GM21367 (cell line): ENCODE data around the gene WDR70.
"Not testable (repeated sequence)": the region's sequence is repeated elsewhere in the genome, so short reads cannot be mapped to it uniquely, and the experiment has no call there.

ENCODE experiments used
- ATAC-seq: cut with Tn5 transposase; IDR thresholded peaks from one replicate; pipeline ENCODE4 v1.9.1; 2021; ENCODE audit not compliant: unreplicated experiment

WDR70 gene

GRCh38 chr5:37511646-37512045, 132.5 kb downstream of the WDR70 start:
- no peak for ATAC-seq

- ATAC-seq: no peak
Measured at GRCh38 chr5:37514946-37515345, 135.8 kb downstream of the WDR70 start.

GRCh38 chr5:37517686-37518085, 138.6 kb downstream of the WDR70 start:
- no peak for ATAC-seq

- ATAC-seq: not testable (repeated sequence)
Measured at GRCh38 chr5:37518356-37518755, 139.2 kb downstream of the WDR70 start.

- ATAC-seq: no peak
Measured at GRCh38 chr5:37519304-37519703, 140.2 kb downstream of the WDR70 start.

- no peak for ATAC-seq
Measured at GRCh38 chr5:37519807-37520206, 140.7 kb downstream of the WDR70 start.

- ATAC-seq: no peak
Measured at GRCh38 chr5:37520811-37521210, 141.7 kb downstream of the WDR70 start.

GRCh38 chr5:37532976-37533740, 154.0 kb downstream of the WDR70 start:
- no peak for ATAC-seq

- ATAC-seq: no peak
Measured at GRCh38 chr5:37533851-37534250, 154.7 kb downstream of the WDR70 start.

- no peak for ATAC-seq
Measured at GRCh38 chr5:37539459-37539858, 160.3 kb downstream of the WDR70 start.

- no peak for ATAC-seq
Measured at GRCh38 chr5:37543216-37543615, 164.1 kb downstream of the WDR70 start.

GRCh38 chr5:37549411-37549810, 170.3 kb downstream of the WDR70 start:
- ATAC-seq: no peak

GRCh38 chr5:37552161-37552560, 173.0 kb downstream of the WDR70 start:
- ATAC-seq: no peak

- ATAC-seq: no peak
Measured at GRCh38 chr5:37552770-37553719, 173.9 kb downstream of the WDR70 start.

- no peak for ATAC-seq
Measured at GRCh38 chr5:37553720-37554404, 174.7 kb downstream of the WDR70 start.

GRCh38 chr5:37554405-37554739, 175.3 kb downstream of the WDR70 start:
- no peak for ATAC-seq

GRCh38 chr5:37554938-37555337, 175.8 kb downstream of the WDR70 start:
- ATAC-seq: no peak

GRCh38 chr5:37557734-37558293, 178.7 kb downstream of the WDR70 start:
- ATAC-seq: no peak

GRCh38 chr5:37565062-37565670, 186.0 kb downstream of the WDR70 start:
- no peak for ATAC-seq

- no peak for ATAC-seq
Measured at GRCh38 chr5:37567566-37567965, 188.4 kb downstream of the WDR70 start.
